Measurements from ENCODE around the gene TRIP13. TPM values are rescaled to one million over a fixed set of nuclear protein-coding genes. Genes with fewer than 3 reads are reported as not detected.

The TRIP13 gene
- total and polyA plus RNA-seq, 2 of the 4 experiments (the other 2 are of a cell fraction): 17.1 to 35.5 TPM

GRCh38 chr5:885529-885928 is 7.2 kb upstream of the TRIP13 start:
- no peak overlapping the region for H2BK20ac ChIP-seq (ENCODE audit: low read depth, low read length)
- in situ Hi-C loops (cut with MboI; ENCODE audit: low sequenced_read_pairs) (no loop called here), intact Hi-C loops (cut with micrococcal nuclease) (no loop called here), dilution Hi-C loops (cut with HindIII; ENCODE audit: low sequenced_read_pairs, unreplicated experiment) (no loop called here)
- no peak overlapping the region for H4K8ac ChIP-seq (ENCODE audit: low read depth in 2 of 2, low read length in 2 of 2)
- H2BK15ac ChIP-seq (ENCODE audit: low read depth, low read length): no peak overlapping the region
- no peak overlapping the region for H4K5ac ChIP-seq (ENCODE audit: low read depth, low read length)
- no peaks in the 10 kb centered on the region for H3K27me3 ChIP-seq (ENCODE audit: control insufficient read depth, insufficient read depth, low read length)
- H3K27ac ChIP-seq (ENCODE audit: insufficient read depth, low read length): no peak overlapping the region
- H2AFZ ChIP-seq (replicated peaks; ENCODE audit: low read length, poor library complexity): no peak overlapping the region
- H4K20me1 ChIP-seq (ENCODE audit: insufficient read depth, low read length): peaks cover 29% of the 10 kb centered on the region
- no peak overlapping the region for H2BK120ac ChIP-seq (ENCODE audit: low read depth, low read length)
- no peak overlapping the region for H3K9ac ChIP-seq (ENCODE audit: low read depth, low read length)
- ChIA-PET POLR2A (ENCODE audit: unreplicated experiment) (no interaction called here), CTCF (no interaction called here)
- peak overlapping the region; percentile 5 for H2AK9ac ChIP-seq (replicated peaks; ENCODE audit: low read depth, low read length, poor library complexity)
- H3K36me3 ChIP-seq (ENCODE audit: control insufficient read depth, insufficient read depth, low read length): peaks cover 84% of the 10 kb centered on the region
- no peak for ATAC-seq (ENCODE audit: low read depth)
- no peak overlapping the region for H2AK5ac ChIP-seq (ENCODE audit: low read depth, low read length)
- H3K4me1 ChIP-seq (ENCODE audit: control insufficient read depth, insufficient read depth, low read length): no peaks in the 10 kb centered on the region
- H3K4me3 ChIP-seq (ENCODE audit: insufficient read depth, low read depth, low read length): no peak overlapping the region
- no peak overlapping the region for H3K18ac ChIP-seq (ENCODE audit: low read depth, low read length)
- H3K79me1 ChIP-seq (ENCODE audit: low read depth in 1 of 2, low read length in 2 of 2): peaks cover 43 to 54% of the 10 kb centered on the region in 2 experiments
- H3K4ac ChIP-seq (ENCODE audit: low read depth, low read length): no peak overlapping the region
- peaks cover 11% of the 10 kb centered on the region for H3K9me1 ChIP-seq (ENCODE audit: insufficient read depth, low read length)
- no peaks in the 10 kb centered on the region for H3K9me3 ChIP-seq (ENCODE audit: control insufficient read depth, insufficient read depth, low read length)
- 74% methylated on average over 3 of the region's 13 CpGs; no CpG with 5 or more reads in 1 of the 2 experiments for whole genome bisulfite sequencing, 2 experiments (ENCODE audit: extremely low coverage in 2 of 2, insufficient read length in 1 of 2)
- no peak for DNase-seq
- H3K14ac ChIP-seq (replicated peaks; ENCODE audit: low read depth, low read length): no peak overlapping the region
- H2BK5ac ChIP-seq (ENCODE audit: low read depth, low read length, poor library complexity, severe bottlenecking): no peak overlapping the region
- no peak for TF ChIP-seq CTCF (conservative IDR thresholded peaks at IDR 0.05; ENCODE audit: low read depth, low read length)
- no peak for TF ChIP-seq NFE2L2 (IDR thresholded peaks at IDR 0.05; ENCODE audit: low read depth, low read length)
- no peak for TF ChIP-seq FOS (IDR thresholded peaks at IDR 0.05; ENCODE audit: low read depth, low read length)
- no peak for TF ChIP-seq SMC3 (IDR thresholded peaks at IDR 0.05; ENCODE audit: low read depth, low read length)
- no peak for TF ChIP-seq MXI1 (IDR thresholded peaks at IDR 0.05; ENCODE audit: borderline replicate concordance, low read depth, low read length)
- no peak for TF ChIP-seq CEBPB (IDR thresholded peaks at IDR 0.05; ENCODE audit: low read depth, low read length)
- no peak for TF ChIP-seq RCOR1 (IDR thresholded peaks at IDR 0.05; ENCODE audit: insufficient replicate concordance, low read length)
- no peak overlapping the region for H3K23ac ChIP-seq (ENCODE audit: low read depth, low read length)
- H4K91ac ChIP-seq (ENCODE audit: insufficient read depth, low read depth, low read length): no peak overlapping the region
- no peak overlapping the region for H3K56ac ChIP-seq (ENCODE audit: extremely low read depth, insufficient read depth, low read length)
- H3K4me2 ChIP-seq (ENCODE audit: low read depth, low read length): no peak overlapping the region
- BruUV-seq (replicated peaks): no TSS peak

Data from IMR-90 (cell line).